ENCODE results near the gene UPK3BL2. TPM values are rescaled to one million over a fixed set of nuclear protein-coding genes. Genes with fewer than 3 reads are reported as not detected.
"Not testable (repeated sequence)": the region's sequence is repeated elsewhere in the genome, so short reads cannot be mapped to it uniquely, and the experiment has no call there.

The UPK3BL2 gene
- total RNA-seq, 1 experiment from 2014 or later: 36.8 TPM

DNA sequence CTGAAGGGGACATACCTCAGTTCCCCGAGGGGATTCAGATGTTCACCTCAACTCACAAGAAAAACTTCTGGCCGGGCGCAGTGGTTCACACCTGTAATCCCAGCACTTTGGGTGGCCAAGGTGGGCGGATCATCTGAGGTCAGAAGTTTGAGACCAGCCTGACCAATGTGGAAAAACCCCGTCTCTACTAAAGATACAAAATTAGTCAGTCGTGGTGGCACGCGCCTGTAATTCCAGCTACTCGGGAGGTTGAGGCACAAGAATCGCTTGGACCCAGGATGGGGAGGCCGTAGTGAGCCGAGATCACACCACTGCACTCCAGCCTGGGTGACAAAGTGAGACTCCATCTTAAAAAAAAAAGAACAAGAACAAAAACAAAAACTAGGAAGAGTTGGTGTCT lies 1.8 kb upstream of the UPK3BL2 start:
- intact Hi-C loops (cut with micrococcal nuclease; ENCODE audit: unreplicated experiment); H3K9me2 ChIP-seq (ENCODE audit: insufficient read depth); H3K79me2 ChIP-seq (ENCODE audit: low read depth); BruUV-seq (replicated peaks); H3K4me1 ChIP-seq (replicated peaks; ENCODE audit: insufficient read depth); H3K4me3 ChIP-seq; H4K20me1 ChIP-seq (ENCODE audit: insufficient read depth); CTCF ChIA-PET; DNase-seq; H3K27me3 ChIP-seq (ENCODE audit: insufficient read depth, low read depth); H3K36me3 ChIP-seq (ENCODE audit: low read depth); H3K9me3 ChIP-seq (ENCODE audit: insufficient read depth, low read depth); POLR2A ChIA-PET (ENCODE audit: unreplicated experiment); H3F3A ChIP-seq (ENCODE audit: insufficient read depth, low read depth); H3K4me2 ChIP-seq; H2AFZ ChIP-seq; H3K27ac ChIP-seq: not testable (repeated sequence)

DNA sequence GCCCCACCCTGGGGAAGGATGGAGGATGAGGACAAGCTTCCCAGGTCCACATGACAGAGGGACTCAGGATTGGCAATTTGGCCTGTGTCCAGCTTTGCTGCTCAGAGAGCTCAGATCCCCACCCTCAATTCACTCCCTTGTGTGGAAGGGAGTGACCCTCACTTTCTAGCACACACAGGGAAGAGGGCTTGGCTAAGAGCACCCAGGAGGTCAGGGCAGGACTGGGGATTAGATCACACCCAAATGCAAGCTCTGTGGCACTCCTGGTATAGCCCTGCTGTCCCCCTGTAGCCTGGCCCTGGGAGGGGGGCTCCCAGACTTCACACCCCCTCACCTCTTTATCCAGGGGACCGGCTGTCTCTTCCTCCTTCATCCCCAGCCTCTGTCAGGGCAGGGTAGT lies 876 bp upstream of the UPK3BL2 start:
- H3K27me3 ChIP-seq (ENCODE audit: insufficient read depth, low read depth); H3K4me1 ChIP-seq (replicated peaks; ENCODE audit: insufficient read depth); H3K27ac ChIP-seq; H4K20me1 ChIP-seq (ENCODE audit: insufficient read depth); POLR2A ChIA-PET (ENCODE audit: unreplicated experiment); H3K36me3 ChIP-seq (ENCODE audit: low read depth); CTCF ChIA-PET; BruUV-seq (replicated peaks); H3K9me3 ChIP-seq (ENCODE audit: insufficient read depth, low read depth); H3F3A ChIP-seq (ENCODE audit: insufficient read depth, low read depth); H3K4me3 ChIP-seq; H3K4me2 ChIP-seq; H2AFZ ChIP-seq; intact Hi-C loops (cut with micrococcal nuclease; ENCODE audit: unreplicated experiment); H3K79me2 ChIP-seq (ENCODE audit: low read depth); H3K9me2 ChIP-seq (ENCODE audit: insufficient read depth); DNase-seq: not testable (repeated sequence)

DNA sequence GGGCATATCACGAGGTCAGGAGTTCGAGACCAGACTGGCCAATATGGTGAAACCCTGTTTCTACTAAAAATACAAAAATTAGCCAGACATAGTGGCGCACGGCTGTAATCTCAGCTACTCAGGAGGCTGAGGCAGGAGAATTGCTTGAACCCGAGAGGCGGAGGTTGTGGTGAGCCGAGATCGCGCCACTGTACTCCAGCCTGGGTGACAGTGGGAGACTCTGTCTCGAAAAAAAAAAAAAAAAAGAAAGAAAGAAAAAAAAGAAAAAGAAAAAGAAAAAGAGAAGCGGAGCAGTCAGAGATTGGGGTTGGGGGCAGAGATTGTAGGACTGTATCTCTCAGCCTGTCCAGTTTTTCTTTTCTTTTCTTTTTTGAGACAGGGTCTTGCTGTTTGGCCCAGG lies 725 bp downstream of the UPK3BL2 start:
- intact Hi-C loops (cut with micrococcal nuclease; ENCODE audit: unreplicated experiment); POLR2A ChIA-PET (ENCODE audit: unreplicated experiment): not testable (repeated sequence)
- TSS peak; percentile 1 for BruUV-seq (replicated peaks)

DNA sequence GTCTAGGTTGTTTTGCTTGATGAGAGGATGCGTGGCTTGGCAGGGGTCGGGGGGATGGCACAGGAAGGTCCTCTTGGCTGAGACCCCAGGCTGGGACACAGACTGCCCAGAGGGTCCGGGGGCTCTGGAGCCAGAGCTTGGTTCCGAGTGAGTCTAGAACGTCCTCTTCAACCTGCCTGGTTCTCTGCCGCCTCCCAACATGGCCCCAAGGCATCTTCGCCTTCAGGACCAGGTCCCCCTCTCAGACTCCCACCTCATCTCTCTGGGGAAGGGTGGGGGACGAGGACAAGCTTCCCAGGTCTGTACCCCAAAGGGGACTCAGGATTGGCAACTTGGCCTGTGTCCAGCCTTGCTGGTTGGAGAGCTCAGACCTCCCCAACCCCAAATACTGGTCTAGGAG lies 1.4 kb downstream of the UPK3BL2 start:
- H3K4me1 ChIP-seq (replicated peaks; ENCODE audit: insufficient read depth); H4K20me1 ChIP-seq (ENCODE audit: insufficient read depth); H3F3A ChIP-seq (ENCODE audit: insufficient read depth, low read depth); H2AFZ ChIP-seq; H3K27ac ChIP-seq; H3K9me3 ChIP-seq (ENCODE audit: insufficient read depth, low read depth); H3K36me3 ChIP-seq (ENCODE audit: low read depth); H3K4me2 ChIP-seq; BruUV-seq (replicated peaks); CTCF ChIA-PET; H3K4me3 ChIP-seq; H3K9me2 ChIP-seq (ENCODE audit: insufficient read depth); intact Hi-C loops (cut with micrococcal nuclease; ENCODE audit: unreplicated experiment); H3K79me2 ChIP-seq (ENCODE audit: low read depth); H3K27me3 ChIP-seq (ENCODE audit: insufficient read depth, low read depth); POLR2A ChIA-PET (ENCODE audit: unreplicated experiment); DNase-seq: not testable (repeated sequence)

More for the DNA sequence above, 725 bp downstream of the UPK3BL2 start:
- H3K9me2 ChIP-seq (ENCODE audit: insufficient read depth); H4K20me1 ChIP-seq (ENCODE audit: insufficient read depth); DNase-seq; H3K27ac ChIP-seq; H3K4me2 ChIP-seq; H3F3A ChIP-seq (ENCODE audit: insufficient read depth, low read depth); H3K79me2 ChIP-seq (ENCODE audit: low read depth); H3K4me3 ChIP-seq; H3K4me1 ChIP-seq (replicated peaks; ENCODE audit: insufficient read depth); H3K9me3 ChIP-seq (ENCODE audit: insufficient read depth, low read depth); H3K36me3 ChIP-seq (ENCODE audit: low read depth); CTCF ChIA-PET; H3K27me3 ChIP-seq (ENCODE audit: insufficient read depth, low read depth); H2AFZ ChIP-seq: not testable (repeated sequence)

DNA sequence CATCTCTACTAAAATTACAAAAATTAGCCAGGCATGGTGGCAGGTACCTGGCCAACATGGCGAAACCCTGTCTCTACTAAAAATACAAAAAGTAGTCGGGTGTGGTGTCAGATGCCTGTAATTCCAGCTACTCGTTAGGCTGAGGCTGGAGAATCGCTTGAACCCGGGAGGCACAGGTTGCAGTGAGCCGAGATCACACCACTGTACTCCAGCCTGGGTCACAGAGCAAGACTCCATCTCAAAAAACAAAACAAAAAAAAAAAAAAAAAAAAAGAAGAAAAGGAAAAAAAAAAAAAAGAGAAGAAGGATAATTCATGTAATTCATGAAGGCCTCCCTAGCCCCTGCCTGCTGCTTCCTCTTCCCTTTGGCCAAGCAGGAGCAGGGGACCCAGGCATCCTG lies 2.9 kb downstream of the UPK3BL2 start:
- not testable (repeated sequence) for BruUV-seq (replicated peaks)

DNA sequence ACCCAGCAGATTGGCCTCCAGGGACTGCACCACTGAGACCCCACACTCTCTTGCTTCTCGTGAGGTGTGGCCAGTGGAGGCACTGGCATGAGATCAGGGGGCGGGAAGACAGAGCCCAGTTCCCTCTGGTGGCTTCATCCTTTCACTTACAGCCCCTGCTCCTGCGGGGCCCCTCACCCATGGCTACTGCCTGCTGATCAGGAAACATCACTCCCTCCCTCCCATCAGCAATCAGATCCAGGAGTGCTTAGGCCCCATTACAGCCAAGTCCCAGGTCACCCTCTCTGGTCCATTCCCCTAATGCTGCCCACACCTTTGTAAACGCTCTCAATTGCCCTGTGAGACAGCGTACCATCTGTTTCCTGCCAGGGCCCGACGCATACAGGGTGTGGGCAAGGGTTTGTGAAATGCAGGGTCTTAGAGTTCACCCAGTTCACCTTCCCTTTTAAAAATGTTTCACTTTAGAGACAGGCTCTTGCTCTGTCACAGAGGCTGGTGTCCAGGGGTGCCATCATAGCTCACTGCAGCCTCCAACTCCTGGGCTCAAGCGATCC lies 8.4 kb downstream of the UPK3BL2 start:
- DNase-seq; H3K9me2 ChIP-seq (ENCODE audit: insufficient read depth); BruUV-seq (replicated peaks); H3K79me2 ChIP-seq (ENCODE audit: low read depth); H3K27me3 ChIP-seq (ENCODE audit: insufficient read depth, low read depth); H3K4me3 ChIP-seq; intact Hi-C loops (cut with micrococcal nuclease; ENCODE audit: unreplicated experiment); H3F3A ChIP-seq (ENCODE audit: insufficient read depth, low read depth); H4K20me1 ChIP-seq (ENCODE audit: insufficient read depth); H3K27ac ChIP-seq; H3K9me3 ChIP-seq (ENCODE audit: insufficient read depth, low read depth); CTCF ChIA-PET; H3K4me1 ChIP-seq (replicated peaks; ENCODE audit: insufficient read depth); H3K36me3 ChIP-seq (ENCODE audit: low read depth); H3K4me2 ChIP-seq; H2AFZ ChIP-seq; POLR2A ChIA-PET (ENCODE audit: unreplicated experiment): not testable (repeated sequence)

More for the DNA sequence above, 2.9 kb downstream of the UPK3BL2 start:
- H3K4me3 ChIP-seq; POLR2A ChIA-PET (ENCODE audit: unreplicated experiment); CTCF ChIA-PET; DNase-seq; H3K4me1 ChIP-seq (replicated peaks; ENCODE audit: insufficient read depth); H3K9me3 ChIP-seq (ENCODE audit: insufficient read depth, low read depth); H3K9me2 ChIP-seq (ENCODE audit: insufficient read depth); H3K27me3 ChIP-seq (ENCODE audit: insufficient read depth, low read depth); H3K79me2 ChIP-seq (ENCODE audit: low read depth); H2AFZ ChIP-seq; H3K36me3 ChIP-seq (ENCODE audit: low read depth); H3K4me2 ChIP-seq; H3F3A ChIP-seq (ENCODE audit: insufficient read depth, low read depth); H4K20me1 ChIP-seq (ENCODE audit: insufficient read depth); intact Hi-C loops (cut with micrococcal nuclease; ENCODE audit: unreplicated experiment); H3K27ac ChIP-seq: not testable (repeated sequence)

DNA sequence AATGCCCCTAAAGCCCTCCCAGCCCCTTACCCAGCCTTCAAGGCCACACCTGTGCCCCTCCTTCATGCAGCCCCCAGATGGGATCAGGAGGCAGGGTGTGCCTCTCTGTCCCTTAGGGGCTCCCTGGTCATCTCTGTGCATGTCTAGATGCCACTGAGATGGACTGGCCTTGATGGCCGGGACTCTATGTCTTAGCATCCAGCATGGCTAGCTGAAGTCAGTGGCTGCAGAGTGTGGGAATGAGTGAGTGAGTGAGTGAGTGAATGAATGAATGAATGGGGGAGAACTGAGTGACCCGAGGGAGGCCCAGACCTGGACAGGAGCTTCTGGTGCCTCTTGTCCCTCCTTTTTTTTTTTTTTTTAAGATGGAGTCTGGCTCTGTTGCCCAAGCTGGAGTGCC lies 11.4 kb downstream of the UPK3BL2 start:
- H3K4me2 ChIP-seq; H3K4me3 ChIP-seq; intact Hi-C loops (cut with micrococcal nuclease; ENCODE audit: unreplicated experiment); H3K79me2 ChIP-seq (ENCODE audit: low read depth); H3K9me3 ChIP-seq (ENCODE audit: insufficient read depth, low read depth); CTCF ChIA-PET; H3K36me3 ChIP-seq (ENCODE audit: low read depth); H3K27me3 ChIP-seq (ENCODE audit: insufficient read depth, low read depth); H3K4me1 ChIP-seq (replicated peaks; ENCODE audit: insufficient read depth); H3K27ac ChIP-seq; POLR2A ChIA-PET (ENCODE audit: unreplicated experiment); DNase-seq; H4K20me1 ChIP-seq (ENCODE audit: insufficient read depth); BruUV-seq (replicated peaks); H2AFZ ChIP-seq; H3F3A ChIP-seq (ENCODE audit: insufficient read depth, low read depth); H3K9me2 ChIP-seq (ENCODE audit: insufficient read depth): not testable (repeated sequence)

DNA sequence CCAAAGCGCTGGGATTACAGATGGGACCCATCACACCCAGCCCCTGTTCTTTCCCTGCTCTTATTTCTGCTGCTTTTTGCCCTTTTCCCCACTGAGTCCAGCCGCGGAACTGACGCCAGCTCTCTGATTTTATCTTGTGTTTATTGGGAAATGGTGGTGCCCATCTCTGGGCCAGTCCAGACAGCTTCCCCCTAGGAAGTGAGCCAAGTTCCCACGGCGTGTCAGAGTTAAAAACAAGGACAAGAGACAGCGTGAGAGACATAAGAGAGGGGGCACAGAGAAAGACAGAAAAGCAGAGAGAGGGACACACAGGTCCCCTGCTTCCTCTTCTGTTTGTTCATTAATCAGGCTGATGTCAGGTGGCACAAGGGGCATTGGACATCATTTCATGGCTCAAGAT lies 11.9 kb downstream of the UPK3BL2 start:
- H3F3A ChIP-seq (ENCODE audit: insufficient read depth, low read depth); CTCF ChIA-PET; H3K4me1 ChIP-seq (replicated peaks; ENCODE audit: insufficient read depth); H3K4me3 ChIP-seq; POLR2A ChIA-PET (ENCODE audit: unreplicated experiment); BruUV-seq (replicated peaks); intact Hi-C loops (cut with micrococcal nuclease; ENCODE audit: unreplicated experiment); H3K9me3 ChIP-seq (ENCODE audit: insufficient read depth, low read depth); H3K9me2 ChIP-seq (ENCODE audit: insufficient read depth); H3K27ac ChIP-seq; H4K20me1 ChIP-seq (ENCODE audit: insufficient read depth); H3K4me2 ChIP-seq; H3K36me3 ChIP-seq (ENCODE audit: low read depth); H3K27me3 ChIP-seq (ENCODE audit: insufficient read depth, low read depth); H2AFZ ChIP-seq; H3K79me2 ChIP-seq (ENCODE audit: low read depth): not testable (repeated sequence)
- peak in 1 of 2 experiments; percentile 73 for DNase-seq
